Motor neuron (in vitro differentiated cells): ENCODE measurements around the gene STYK1. TPM values are rescaled to one million over a fixed set of nuclear protein-coding genes. Genes with fewer than 3 reads are reported as not detected.
"Not testable (repeated sequence)": the region's sequence is repeated elsewhere in the genome, so short reads cannot be mapped to it uniquely, and the experiment has no call there.

Experiments used
- ATAC-seq, 8 experiments: fragments of 200-7000 bp; cut with Tn5 transposase; replicated peaks in 6 of 8; 2 replicates each; pipeline ENCODE4 v1.8.0; 2021; ENCODE audit warnings: mild to moderate bottlenecking in 8 of 8, moderate library complexity in 8 of 8
- H3K27ac ChIP-seq, 2 donors: fragments of 250-450 bp; sonication (Bioruptor Pico); 2 replicates each; pipeline ENCODE4 v1.9.0; 2021; ENCODE audit warnings: antibody characterized with exemption in 2 of 2, mild to moderate bottlenecking in 2 of 2, moderate library complexity in 1 of 2
- H3K4me1 ChIP-seq, 2 donors: fragments of 250-450 bp; sonication (Bioruptor Pico); replicated peaks in 1 of 2; 2 replicates each; pipeline ENCODE4 v1.6.1; 2021; ENCODE audit warnings: antibody characterized with exemption in 2 of 2, mild to moderate bottlenecking in 2 of 2, moderate library complexity in 1 of 2
- H3K4me3 ChIP-seq, 5 donors: fragments of 250-450 bp; sonication (Bioruptor Pico); 2 replicates each; pipeline ENCODE4 v1.9.0; 2021; ENCODE audit warnings: antibody characterized with exemption in 5 of 5, mild to moderate bottlenecking in 5 of 5, moderate library complexity in 4 of 5
- WGBS, 10 experiments: fragments of 450-650 bp; shearing (Covaris generic); methylation state at CpG; one replicate each; pipeline ENCODE4 v1.0.0; 2022; 5-methylcytosine and 5-hydroxymethylcytosine counted together
- in situ Hi-C, 9 experiments: fragments of 400-800 bp; cut with MboI; loops; one replicate each; pipeline ENCODE4 v1.15.0; 2021; ENCODE audit warnings: low sequenced_read_pairs in 9 of 9, low pct_unique_long_range_greater_than_20kb in 2 of 9; ENCODE audit not compliant: unreplicated experiment in 9 of 9
- total RNA-seq, 8 experiments: library from RNA; unstranded; fragments of 300-600 nt; gene quantifications; 2 replicates each; pipeline versions ENCODE4 v1.2.3 to v1.2.4, GENCODE V29; 2022

The STYK1 gene
- total RNA-seq, 8 experiments from 2014 or later: 0.14 to 2.3 (median 0.18) TPM; not detected in 2

- in situ Hi-C loops: no loop called here
- 0 to 7% (median 0%) methylated on average over 2 to 6 of the region's 6 CpGs; no CpG with 5 or more reads in 1 of the 10 experiments for WGBS, 10 experiments
- Histone ChIP-seq H3K4me1 (peaks cover 6 to 22% of the 10 kb centered on the region in 2 donors), H3K4me3 (peak overlapping the region; percentile 70 to 97 (median 85)), H3K27ac (peak overlapping the region; percentile 95 to 99)
- ATAC-seq: peak in 7 of 8 experiments; percentile 4 to 44 (median 30)
Measured at GRCh38 chr12:10612984-10613348, 60.9 kb downstream of the STYK1 start.

- in situ Hi-C loops: no loop called here
- H3K4me3 ChIP-seq: peak overlapping the region; percentile 70 to 97 (median 85)
Measured at GRCh38 chr12:10612110-10612509, 61.7 kb downstream of the STYK1 start.

GRCh38 chr12:10611258-10611657 lies 62.6 kb downstream of the STYK1 start:
- H3K4me1 ChIP-seq: peaks cover 6 to 22% of the 10 kb centered on the region in 2 donors
- in situ Hi-C loops: not testable (repeated sequence)
- 17 to 100% (median 81%) methylated on average over 1 to 4 of the region's 4 CpGs for WGBS, 10 experiments

More at GRCh38 chr12:10612110-10612509, 61.7 kb downstream of the STYK1 start:
- WGBS, 10 experiments: 40 to 80% (median 55%) methylated on average over 1 to 4 of the region's 6 CpGs; no CpG with 5 or more reads in 2 of the 10 experiments
- peak in 2 of 8 experiments; percentile 33 to 35 for ATAC-seq
- Histone ChIP-seq H3K27ac (peak overlapping the region; percentile 95 to 99), H3K4me1 (peaks cover 6 to 22% of the 10 kb centered on the region in 2 donors)

DNA sequence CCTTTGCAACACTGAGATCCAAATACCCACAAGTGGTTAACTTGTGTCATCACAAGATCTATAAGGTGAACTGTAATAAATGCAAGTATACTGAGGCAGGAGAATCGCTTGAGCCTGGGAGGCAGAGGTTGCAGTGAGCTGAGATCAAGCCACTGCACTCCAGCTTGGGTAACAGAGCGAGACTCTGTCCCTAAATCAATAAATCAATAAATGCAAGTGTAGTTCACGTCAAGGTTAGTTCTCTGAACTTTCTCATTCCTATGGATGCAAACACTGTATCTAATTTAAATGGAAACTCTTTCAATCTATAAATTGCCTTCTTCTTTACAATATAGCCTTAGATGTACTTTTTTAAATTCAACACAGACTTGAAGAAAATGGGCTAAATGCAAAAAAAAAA lies 63.7 kb downstream of the STYK1 start:
- Histone ChIP-seq H3K4me1 (peaks cover 6 to 22% of the 10 kb centered on the region in 2 donors), H3K4me3 (no peak overlapping the region), H3K27ac (no peak overlapping the region)
- in situ Hi-C loops: no loop called here
- WGBS, 10 experiments: 33 to 100% (median 76%) methylated on average over 1 to 3 of the region's 3 CpGs
- ATAC-seq: no peak

More at GRCh38 chr12:10611258-10611657, 62.6 kb downstream of the STYK1 start:
- not testable (repeated sequence) for H3K27ac ChIP-seq, H3K4me3 ChIP-seq, ATAC-seq

GRCh38 chr12:10607885-10608458 lies 65.9 kb downstream of the STYK1 start:
- 67 to 100% (median 93%) methylated on average over 1 to 3 of the region's 3 CpGs; no CpG with 5 or more reads in 2 of the 10 experiments for WGBS, 10 experiments
- in situ Hi-C loops: no loop called here
- no peak overlapping the region for H3K27ac ChIP-seq
- no peak overlapping the region for H3K4me3 ChIP-seq
- no peak for ATAC-seq
- H3K4me1 ChIP-seq: peaks cover 6 to 16% of the 10 kb centered on the region in 2 donors

GRCh38 chr12:10601860-10602259 lies 72.0 kb downstream of the STYK1 start:
- ATAC-seq: no peak

GRCh38 chr12:10600988-10601387 lies 72.9 kb downstream of the STYK1 start:
- in situ Hi-C loops: no loop called here
- no peaks in the 10 kb centered on the region for H3K4me1 ChIP-seq
- H3K27ac ChIP-seq: no peak overlapping the region
- WGBS, 10 experiments: 83 to 100% (median 98%) methylated on average over 1 to 6 of the region's 6 CpGs; no CpG with 5 or more reads in 2 of the 10 experiments
- no peak overlapping the region for H3K4me3 ChIP-seq
- no peak for ATAC-seq

More at GRCh38 chr12:10601860-10602259, 72.0 kb downstream of the STYK1 start:
- 80 to 100% (median 100%) methylated on average over 1 to 2 of the region's 2 CpGs; no CpG with 5 or more reads in 4 of the 10 experiments for WGBS, 10 experiments
- H3K27ac ChIP-seq: no peak overlapping the region
- in situ Hi-C loops: no loop called here
- no peaks in the 10 kb centered on the region for H3K4me1 ChIP-seq
- no peak overlapping the region for H3K4me3 ChIP-seq

- H3K27ac ChIP-seq: no peak overlapping the region
- no peak overlapping the region for H3K4me3 ChIP-seq
- in situ Hi-C loops: no loop called here
- WGBS, 10 experiments: 64 to 100% (median 95%) methylated on average over 2 of the region's 2 CpGs
- H3K4me1 ChIP-seq: no peaks in the 10 kb centered on the region
- no peak for ATAC-seq
Measured at GRCh38 chr12:10595881-10596280, 78.0 kb downstream of the STYK1 start.

GRCh38 chr12:10590966-10591365 lies 82.9 kb downstream of the STYK1 start:
- 89 to 100% (median 95%) methylated on average over 1 to 3 of the region's 3 CpGs; no CpG with 5 or more reads in 1 of the 10 experiments for WGBS, 10 experiments
- Histone ChIP-seq H3K27ac (no peak overlapping the region), H3K4me3 (no peak overlapping the region), H3K4me1 (no peaks in the 10 kb centered on the region)
- in situ Hi-C loops: no loop called here
- ATAC-seq: no peak

GRCh38 chr12:10584415-10584814 lies 89.4 kb downstream of the STYK1 start:
- no peak overlapping the region for H3K4me3 ChIP-seq
- H3K4me1 ChIP-seq: no peaks in the 10 kb centered on the region
- WGBS, 10 experiments: 40 to 100% (median 84%) methylated on average over 1 of the region's 1 CpG; no CpG with 5 or more reads in 1 of the 10 experiments
- no peak overlapping the region for H3K27ac ChIP-seq
- ATAC-seq: peak in 1 of 8 experiments; percentile 37
- in situ Hi-C loops: no loop called here

- in situ Hi-C loops: no loop called here
- ATAC-seq: no peak
- H3K4me1 ChIP-seq: no peaks in the 10 kb centered on the region
- H3K4me3 ChIP-seq: no peak overlapping the region
- no peak overlapping the region for H3K27ac ChIP-seq
- 72 to 100% (median 94%) methylated on average over 2 to 3 of the region's 3 CpGs; no CpG with 5 or more reads in 1 of the 10 experiments for WGBS, 10 experiments
Measured at GRCh38 chr12:10582704-10583103, 91.1 kb downstream of the STYK1 start.

DNA sequence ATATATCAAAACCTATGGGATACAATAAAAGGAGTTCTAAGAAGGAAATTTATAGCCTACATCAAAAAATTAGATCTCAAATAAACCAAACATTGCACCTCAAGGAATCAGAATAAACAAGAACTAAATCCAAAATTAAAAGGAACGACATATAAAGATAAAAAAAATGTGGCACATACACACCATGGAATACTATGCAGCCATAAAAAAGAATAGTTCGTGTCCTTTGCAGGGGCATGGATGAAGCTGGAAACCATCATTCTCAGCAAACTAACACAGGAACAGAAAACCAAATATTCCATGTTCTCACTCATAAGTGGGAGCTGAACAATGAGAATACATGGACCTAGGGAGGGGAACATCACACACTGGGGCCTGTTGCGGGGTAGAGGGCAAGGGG lies 91.7 kb downstream of the STYK1 start:
- H3K4me1 ChIP-seq, H3K27ac ChIP-seq, H3K4me3 ChIP-seq, ATAC-seq, in situ Hi-C loops: not testable (repeated sequence)
- 0 to 87% (median 72%) methylated on average over 1 to 3 of the region's 3 CpGs; no CpG with 5 or more reads in 1 of the 10 experiments for WGBS, 10 experiments

DNA sequence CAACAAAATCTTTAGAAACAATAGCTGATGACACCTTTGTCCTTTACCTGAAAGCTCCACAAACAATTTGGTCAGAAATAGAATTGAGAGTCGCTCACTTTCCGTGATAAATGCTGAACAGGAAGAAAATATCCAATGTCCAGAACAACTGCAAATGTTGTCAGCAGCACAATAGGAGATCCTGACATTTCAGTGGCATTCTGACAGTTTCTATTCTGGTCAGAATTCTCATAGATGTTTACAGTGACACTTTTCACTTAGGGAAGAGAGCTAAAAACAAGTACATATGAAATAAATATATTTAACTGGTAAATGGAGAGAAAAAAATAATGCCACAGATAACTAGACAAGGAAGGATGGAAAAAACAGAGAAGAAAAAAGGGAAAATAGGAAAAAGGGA lies 99.5 kb downstream of the STYK1 start:
- no peak for ATAC-seq
- in situ Hi-C loops: loop anchor here in 5 of 9 experiments (25.0 kb wide), 2 partner anchors 212 to 337 kb away; no protein-coding TSS in a partner anchor
- 51 to 100% (median 89%) methylated on average over 1 to 2 of the region's 2 CpGs for WGBS, 10 experiments
- no peak overlapping the region for H3K27ac ChIP-seq
- no peak overlapping the region for H3K4me3 ChIP-seq
- no peaks in the 10 kb centered on the region for H3K4me1 ChIP-seq
